HG03521 (cell line): ENCODE results near the gene PANX2.
A peak's percentile ranks its signal among the peaks of the same experiment; 100 is the strongest.

Experiments
- ATAC-seq: cut with Tn5 transposase; IDR thresholded peaks from one replicate; pipeline ENCODE4 v1.9.1; 2021; ENCODE audit warnings: mild to moderate bottlenecking, moderate library complexity; ENCODE audit not compliant: unreplicated experiment

Gene PANX2

GRCh38 chr22:50182176-50183081 is 11.9 kb downstream of the PANX2 start:
- no peak for ATAC-seq

GRCh38 chr22:50183141-50183971 is 12.8 kb downstream of the PANX2 start:
- no peak for ATAC-seq

- ATAC-seq: no peak
Observed at GRCh38 chr22:50184004-50184901, 13.7 kb downstream of the PANX2 start.

GRCh38 chr22:50184902-50185374 is 14.4 kb downstream of the PANX2 start:
- no peak for ATAC-seq

- ATAC-seq: peak; percentile 53
Observed at GRCh38 chr22:50185375-50186087, 15.0 kb downstream of the PANX2 start, which contains the start of gene TRABD. Gene TRABD (plus strand): TSS chr22:50185913. CDS start chr22:50193061, 7,148 bp downstream.

- ATAC-seq: no peak
Observed at GRCh38 chr22:50186181-50186714, 15.7 kb downstream of the PANX2 start.

DNA sequence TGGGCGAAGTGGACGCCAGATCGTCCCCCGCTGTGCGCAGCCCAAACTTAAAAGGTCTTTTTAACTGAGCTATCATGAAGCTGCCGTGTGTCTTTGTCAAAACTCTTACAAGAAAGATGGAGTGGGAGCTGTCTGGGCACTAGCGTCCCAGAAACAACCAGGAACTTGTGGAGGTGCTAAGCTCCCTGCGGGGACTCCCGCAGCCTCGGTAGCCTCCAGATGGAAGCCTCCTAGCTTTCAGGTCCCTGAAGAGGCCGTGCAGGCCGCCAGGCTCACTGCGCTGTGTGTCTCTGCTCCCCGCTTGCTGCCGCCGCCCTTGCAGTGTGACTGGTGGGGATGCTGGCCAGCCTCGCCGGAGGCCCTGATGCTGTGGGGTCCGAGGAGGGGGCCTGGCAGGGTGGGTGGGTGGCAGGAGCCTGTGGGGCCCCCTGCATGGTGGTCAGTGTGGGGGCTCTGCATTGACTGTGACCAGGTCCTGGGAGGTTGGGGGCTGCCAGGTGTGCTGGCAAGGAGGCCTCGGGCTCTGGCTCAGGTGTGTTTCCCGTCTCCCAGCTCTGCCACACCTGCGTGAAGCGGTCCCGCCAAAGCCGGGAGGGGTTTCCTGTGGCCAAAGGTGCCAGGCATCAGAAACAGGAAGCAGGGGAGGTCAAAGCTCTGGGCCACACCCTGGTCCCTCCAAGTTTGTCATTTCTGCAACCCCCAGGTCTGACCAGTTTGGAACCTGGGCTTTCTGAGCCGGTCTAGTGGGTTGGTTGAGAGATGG is 16.4 kb downstream of the PANX2 start:
- no peak for ATAC-seq

DNA sequence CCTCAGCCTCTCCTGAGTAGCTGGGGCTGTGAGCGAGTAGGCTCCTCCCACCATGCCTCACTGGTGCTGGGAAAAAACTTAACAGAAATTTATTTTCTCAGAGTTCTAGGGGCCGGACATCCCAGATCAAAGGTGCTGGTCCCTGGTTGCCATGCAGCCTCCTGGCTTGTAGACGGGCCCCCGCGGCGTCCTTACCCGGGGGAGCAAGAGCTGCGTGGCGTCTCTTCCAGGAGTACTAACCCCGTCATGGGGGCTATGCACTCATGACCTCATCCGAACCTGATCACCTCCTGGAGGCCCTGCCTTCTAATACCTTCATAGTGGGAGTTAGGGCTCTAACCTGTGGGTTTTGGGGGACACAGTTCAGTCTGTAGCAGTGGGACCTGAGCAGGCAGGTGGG is 17.8 kb downstream of the PANX2 start:
- ATAC-seq: no peak

- ATAC-seq: no peak
Observed at GRCh38 chr22:50189184-50189848, 18.8 kb downstream of the PANX2 start.

GRCh38 chr22:50189849-50190181 is 19.3 kb downstream of the PANX2 start:
- ATAC-seq: no peak

DNA sequence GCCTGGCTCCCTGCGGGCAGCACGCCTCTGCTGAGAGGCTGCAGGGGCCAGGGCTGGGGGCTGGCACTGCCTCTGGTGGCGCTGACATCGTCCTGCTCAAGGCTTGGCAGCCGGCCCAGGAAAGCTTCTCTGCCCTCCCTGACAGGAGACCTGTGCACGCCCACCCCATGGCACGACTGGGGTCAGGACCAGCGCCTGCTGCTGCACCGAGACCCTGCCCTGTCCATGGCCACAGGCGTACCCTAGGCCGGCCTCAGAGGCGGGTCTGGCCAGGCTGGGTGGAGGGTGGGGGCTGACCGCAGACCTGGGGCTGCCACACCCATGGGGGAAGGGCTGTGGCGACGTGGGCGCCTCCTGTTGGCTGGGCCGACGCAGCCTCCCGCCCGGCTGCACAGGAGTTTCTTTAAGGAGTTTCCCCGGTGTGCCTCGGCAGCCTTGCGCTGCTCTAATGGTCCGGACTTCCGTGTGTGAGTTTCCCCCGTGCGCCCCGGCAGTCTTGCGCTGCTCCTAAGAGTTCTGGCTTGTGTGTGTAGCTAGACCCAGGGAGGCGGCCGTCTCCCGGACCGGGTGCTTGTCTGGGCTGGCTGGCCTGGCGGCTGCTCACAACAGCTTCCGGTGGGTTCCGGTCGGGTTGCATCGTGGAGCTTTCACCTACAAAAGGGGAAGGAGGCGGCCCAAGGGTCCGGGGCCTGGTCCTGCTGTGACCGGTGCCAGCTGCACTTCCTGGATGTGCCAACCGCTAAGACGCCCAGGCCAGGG is 19.8 kb downstream of the PANX2 start:
- peak; percentile 29 for ATAC-seq

DNA sequence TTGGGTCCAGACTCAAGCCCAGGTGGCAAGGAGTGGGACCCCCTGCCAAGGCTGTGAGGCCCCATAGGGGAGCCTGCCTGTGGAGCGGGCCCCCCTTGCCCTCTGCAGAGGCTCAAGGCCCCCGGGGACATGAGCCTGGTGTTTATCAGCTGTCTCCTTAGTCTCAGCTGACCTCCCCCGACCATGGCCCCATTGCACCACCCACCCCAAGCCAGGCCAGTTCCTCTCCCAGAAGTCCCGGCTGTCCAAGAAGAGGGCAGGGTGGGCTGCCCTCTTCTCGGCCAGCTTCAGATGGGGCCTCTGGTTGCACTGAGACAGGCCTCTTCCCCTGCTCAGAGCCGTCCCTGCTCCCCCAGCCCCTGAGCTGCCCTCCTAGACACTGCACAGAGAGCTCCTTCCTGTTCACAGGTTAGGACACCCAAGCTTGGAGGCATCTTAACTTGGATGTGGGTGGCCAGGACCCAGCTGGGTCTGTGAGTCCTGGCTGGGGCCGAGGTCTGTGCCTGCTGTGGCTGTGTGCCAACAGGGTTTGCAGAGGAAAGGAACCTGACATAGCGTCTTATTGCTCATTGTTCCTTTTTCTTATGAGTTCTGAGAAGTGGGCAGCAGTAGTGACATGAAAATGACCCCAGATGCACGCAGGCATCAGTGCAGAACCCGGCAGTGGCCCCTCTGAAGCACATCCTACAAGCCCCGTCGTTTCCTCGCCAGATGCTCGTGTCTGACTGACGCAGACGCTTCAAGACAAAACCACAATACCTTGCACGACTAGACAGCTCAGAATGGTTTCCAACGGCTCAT is 20.6 kb downstream of the PANX2 start:
- ATAC-seq: peak; percentile 7

DNA sequence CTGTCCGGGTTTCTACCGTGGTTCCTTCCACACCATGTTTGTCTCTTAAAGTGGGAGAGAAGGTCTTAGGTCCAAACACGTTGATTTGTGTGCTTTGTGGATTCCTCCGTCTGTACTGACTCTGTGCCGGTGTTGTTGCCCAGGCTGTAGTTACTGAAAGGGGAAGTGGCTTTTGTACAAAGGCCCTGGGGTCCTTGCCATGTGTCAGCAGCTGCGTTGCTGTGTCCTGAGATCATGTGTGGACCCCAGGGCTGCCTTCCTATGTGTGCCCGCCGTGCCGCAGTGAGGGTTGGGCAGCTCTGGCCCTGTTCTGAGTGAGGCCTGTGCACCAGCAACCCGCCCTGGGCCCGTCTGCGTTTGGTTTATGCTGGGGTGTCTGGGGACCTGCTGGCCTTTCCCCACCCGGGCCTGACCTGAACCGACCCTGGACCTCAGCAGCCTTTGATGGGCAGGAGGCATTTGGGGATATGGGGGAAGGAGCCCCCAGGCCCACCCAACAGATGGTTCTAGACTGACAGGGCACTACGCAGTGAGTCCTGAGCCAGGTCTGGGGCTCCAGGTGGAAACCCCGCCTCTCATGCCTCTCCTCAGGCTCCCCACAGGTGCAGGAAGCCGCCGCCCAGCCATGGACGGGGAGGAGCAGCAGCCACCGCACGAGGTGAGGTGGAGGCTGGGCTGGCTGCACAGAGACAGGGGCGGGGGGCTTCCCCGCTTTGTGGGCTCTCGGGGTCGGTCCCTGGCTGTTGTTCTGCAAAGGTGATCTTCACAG is 22.1 kb downstream of the PANX2 start:
- ATAC-seq: no peak

- no peak for ATAC-seq
Observed at GRCh38 chr22:50193621-50194020, 23.1 kb downstream of the PANX2 start.

DNA sequence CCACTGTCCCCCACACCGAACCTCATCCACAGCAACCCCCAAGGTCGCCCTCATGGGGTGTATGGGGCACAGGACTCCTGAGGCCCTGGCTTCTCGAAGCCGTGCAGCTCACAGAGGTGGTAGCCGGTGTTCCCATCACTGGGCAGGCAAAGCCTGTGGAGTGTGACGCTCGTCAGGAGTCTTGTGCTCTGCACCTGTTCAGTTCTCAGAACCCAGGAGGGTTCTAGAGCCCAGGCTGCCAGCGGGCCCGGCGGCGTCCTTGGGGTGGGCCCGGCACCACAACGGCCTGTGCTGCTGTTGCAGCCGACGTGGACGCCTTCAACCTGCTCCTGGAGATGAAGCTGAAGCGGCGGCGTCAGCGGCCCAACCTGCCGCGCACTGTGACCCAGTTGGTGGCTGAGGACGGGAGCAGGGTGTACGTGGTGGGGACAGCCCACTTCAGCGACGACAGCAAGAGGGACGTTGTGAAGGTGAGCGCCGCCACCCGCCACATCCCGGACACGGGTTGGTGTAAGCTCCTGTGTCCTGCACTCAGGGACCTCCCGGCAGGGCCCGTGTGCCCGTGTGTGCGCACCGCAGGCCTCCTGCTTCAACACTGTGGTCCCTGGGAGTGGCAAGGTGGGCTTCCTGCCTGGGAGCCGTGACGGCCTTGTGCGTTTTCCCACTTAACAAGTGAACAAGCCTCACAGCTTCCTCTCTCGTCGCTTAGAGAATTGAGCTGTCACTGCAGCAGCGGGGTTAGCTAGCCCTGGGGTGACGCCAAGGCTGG is 23.7 kb downstream of the PANX2 start:
- no peak for ATAC-seq

DNA sequence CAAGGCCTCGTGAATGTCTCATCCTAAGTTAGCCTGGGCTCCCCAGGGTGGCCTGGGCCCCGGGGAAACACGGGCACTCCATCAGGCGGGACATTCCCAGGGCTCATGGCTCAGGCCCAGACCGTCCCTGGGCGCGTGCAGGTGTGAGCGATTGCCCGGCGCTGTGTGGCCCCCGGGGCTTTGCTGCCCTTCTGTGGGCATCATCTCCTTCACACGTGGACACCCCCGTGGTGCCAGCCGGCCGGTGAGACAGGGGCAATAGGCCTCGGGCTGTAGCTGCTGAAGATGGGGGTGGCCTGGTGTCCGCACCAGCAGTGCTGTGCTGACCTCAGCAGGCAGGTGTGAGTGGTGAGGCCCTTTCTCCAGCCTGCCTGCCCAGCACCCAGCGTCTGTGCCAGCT is 25.7 kb downstream of the PANX2 start:
- no peak for ATAC-seq
